DMS 273 (cell line): ENCODE results near the gene TMCC2.
A peak's percentile ranks its signal among the peaks of the same experiment; 100 is the strongest.
"Not testable (repeated sequence)": the region's sequence is repeated elsewhere in the genome, so short reads cannot be mapped to it uniquely, and the experiment has no call there.

Source experiments
- DNase-seq: peaks from one replicate; lab custom pipeline; 2025; ENCODE audit not compliant: unreplicated experiment; lab: John Stamatoyannopoulos, UW

The TMCC2 gene

DNA sequence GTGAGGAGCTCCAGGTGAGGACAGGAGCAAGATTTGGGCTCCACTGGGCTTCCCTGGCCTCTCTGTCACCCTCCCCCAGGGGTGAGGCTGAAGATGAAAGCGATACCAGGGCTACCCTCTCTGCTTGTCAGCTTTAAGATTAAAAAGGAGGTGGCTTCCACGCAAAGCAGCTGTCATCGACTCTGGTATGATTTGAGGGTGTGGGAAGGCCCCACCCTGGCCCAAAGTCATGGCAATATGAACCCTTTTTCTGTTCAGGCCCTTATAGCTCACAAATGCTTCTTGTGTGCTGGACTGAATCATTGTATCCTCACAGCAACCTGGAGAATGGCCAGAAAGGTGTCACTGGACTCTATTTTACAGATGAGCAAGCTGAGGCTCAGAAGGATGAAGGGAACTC lies 52.2 kb downstream of the TMCC2 start:
- no peak for DNase-seq

DNA sequence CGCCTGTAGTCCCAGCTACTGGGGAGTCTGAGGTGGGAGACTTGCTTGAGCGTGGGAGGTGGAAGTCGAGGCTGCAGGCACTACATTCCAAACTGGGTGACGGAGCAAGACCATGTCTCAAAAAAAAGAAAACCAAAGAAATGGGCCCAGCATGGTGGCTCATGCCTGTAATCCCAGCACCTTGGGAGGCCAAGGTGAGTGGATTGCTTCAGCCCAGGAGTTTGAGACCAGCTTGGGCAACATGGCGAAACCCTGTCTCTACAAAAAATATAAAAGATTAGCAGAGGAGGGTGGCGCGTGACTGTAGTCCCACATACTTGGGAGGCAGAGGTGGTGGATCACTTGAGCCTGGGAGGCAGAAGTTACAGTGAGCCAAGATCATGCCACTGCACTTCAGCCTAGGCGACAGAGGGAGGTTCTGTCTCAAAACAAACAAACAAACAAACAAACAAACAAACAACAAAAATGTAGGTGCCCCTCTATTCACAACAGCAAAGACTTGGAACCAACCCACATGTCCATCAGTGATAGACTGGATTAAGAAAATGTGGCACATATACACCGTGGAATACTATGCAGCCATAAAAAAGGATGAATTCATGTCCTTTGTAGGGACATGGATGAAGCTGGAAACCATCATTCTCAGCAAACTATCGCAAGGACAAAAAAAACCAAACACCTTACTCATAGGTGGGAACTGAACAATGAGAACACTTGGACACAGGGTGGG lies 53.1 kb downstream of the TMCC2 start:
- not testable (repeated sequence) for DNase-seq

DNA sequence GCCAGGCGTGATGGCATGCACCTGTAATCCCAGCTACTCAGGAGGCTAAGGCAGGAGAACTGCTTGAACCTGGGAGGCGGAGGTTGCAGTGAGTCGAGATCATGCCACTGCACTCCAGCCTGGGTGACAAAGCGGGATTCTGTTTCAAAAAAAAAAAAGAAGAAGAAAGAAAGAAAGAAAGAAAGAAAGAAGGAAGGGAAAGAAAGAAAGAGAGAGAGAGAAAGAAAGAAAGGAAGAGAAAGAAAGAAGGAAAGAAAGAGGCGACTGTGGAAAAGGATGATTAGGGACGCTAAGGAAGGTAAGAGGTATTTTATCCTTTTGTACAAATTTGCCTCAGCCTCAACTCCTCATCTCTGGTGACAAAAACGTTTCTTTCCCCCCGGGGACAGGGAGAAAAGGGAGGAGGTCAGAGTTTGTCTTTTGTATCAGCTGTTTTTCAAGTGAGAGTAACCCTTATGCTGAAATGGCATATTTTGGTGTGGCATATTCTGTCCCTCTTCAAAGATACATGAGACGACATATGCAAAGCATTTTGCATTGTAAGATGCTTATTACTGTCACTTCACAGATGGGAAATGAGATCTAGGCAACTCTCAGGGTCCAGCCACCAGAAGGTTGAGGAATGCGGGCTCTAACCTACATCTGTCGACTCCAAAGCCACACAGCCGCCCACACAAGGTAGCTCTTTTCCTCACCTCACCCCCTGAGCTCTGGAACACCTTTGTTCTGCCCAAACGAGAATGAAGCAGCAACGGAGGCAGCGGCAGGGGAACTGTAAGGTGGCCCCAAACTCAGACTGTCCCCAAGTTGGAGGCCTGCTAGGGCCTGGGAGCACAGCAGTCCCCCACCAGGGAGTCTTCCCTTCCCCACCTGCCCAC lies 55.8 kb downstream of the TMCC2 start:
- DNase-seq, result peak; percentile 37

DNA sequence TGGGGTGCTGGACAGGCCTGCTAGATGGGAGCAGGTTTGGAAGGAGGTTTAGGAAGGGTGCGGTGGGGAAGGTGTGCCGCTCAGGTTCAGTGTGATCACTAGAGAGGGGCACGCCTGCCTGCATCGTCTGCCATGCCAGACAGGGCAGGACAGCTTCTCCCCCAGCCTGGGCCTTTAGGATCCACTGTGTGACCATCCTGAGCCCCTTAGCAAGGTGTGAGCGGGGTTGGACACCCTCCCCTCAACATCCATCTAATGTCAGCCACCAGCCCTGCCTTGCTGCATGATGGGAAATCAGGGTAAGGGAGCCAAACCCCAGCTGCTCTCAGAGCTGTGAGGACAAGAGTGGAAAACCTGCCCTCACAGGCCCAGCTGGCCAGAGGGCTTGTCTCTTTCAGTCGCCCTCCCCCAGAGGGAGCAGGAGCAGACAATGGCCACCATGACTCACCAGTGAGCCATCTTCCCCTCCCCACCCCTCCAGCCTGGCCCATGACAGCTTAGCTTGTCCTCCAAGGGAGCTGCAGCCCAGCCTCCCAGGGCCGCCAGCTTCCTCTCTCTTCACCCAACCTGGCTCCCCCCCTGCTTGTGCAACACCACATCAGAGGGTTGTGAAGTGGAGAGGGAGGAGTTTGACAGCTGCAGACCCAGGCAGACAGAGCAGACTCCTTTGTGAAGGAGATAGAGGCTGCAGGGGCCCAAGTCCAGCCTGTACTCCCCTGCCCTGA lies 56.8 kb downstream of the TMCC2 start:
- peak; percentile 78 for DNase-seq

DNA sequence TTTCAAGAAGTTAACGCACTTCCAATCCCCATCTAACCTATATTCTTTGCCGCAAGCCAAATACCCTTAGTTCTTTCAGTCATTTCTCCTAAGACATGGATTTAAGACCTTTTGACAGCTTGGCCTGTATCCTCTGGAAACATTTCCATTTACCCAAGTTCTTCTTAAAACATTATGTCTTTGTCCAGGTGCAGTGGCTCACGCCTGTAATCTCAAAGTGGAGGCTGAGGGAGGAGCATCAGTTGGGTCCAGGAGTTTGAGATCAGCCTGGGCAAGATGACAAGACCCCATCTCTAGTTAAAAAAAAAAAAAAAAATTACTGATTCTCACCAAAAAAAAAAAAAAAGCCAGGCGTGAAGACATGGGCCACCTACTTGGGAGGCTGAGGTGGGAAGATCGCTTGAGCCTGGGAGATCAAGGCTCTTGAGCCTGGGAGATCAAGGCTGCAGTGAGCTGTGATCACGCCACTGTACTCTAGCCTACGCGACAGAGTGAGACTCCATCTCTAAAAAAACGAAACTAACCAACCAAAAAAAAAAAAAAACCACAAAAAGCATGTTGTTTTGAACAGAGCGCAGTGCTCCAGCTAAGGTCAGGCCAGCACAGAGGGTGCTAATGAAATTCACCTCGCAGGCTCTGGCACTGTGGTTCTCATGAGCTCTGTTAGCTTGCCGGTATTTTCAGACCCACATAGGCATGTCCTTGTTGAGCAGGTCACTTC lies 57.8 kb downstream of the TMCC2 start:
- DNase-seq, result no peak

DNA sequence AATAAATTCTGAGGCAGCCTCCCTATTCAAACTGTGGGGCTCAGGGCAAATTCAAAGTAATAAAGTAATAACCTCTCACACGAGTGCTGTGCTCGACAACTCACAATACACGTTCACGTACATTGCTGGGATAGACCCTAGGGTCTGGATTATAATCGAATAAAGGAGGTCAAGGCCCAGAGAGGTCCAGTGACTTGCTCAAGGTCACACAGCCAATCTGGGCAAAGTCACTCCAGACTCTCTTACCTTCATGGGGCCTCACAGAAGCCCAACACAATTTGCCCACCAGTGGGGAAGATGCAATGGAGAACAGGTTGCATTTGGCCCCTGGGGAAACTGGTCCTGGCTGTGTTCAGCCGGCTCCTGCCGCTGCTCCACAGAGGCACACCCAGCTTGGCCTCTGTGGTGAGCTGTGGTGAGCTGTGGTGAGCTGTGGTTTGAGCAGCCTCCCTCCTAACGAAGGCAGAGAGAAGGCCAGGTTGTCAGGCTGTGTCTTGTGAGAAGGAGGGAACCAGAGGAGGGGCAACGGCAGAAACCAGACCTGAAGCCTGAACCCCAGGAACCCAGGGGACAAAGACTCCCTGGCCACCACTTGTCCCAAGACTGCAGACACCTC lies 58.7 kb downstream of the TMCC2 start:
- DNase-seq, result no peak

DNA sequence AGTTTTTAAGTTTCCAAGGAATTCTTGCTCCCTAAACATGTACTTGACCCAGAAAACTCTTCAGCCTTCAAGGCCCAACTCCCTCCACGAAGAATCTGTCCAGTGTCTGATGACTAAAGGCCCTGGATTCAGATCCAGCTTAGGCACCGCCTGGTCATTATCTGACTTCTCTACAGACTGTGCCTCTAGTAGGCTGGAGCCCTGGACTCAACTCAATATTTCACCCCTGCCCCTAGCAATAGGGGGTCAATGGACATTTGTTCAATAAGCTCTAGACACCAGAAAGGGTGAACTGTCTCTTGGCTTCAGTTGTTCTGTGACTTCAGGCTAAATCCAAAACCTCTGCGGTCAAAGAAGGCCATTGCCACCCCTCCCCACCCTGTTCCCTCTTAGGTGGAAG lies 59.3 kb downstream of the TMCC2 start:
- DNase-seq, result no peak

DNA sequence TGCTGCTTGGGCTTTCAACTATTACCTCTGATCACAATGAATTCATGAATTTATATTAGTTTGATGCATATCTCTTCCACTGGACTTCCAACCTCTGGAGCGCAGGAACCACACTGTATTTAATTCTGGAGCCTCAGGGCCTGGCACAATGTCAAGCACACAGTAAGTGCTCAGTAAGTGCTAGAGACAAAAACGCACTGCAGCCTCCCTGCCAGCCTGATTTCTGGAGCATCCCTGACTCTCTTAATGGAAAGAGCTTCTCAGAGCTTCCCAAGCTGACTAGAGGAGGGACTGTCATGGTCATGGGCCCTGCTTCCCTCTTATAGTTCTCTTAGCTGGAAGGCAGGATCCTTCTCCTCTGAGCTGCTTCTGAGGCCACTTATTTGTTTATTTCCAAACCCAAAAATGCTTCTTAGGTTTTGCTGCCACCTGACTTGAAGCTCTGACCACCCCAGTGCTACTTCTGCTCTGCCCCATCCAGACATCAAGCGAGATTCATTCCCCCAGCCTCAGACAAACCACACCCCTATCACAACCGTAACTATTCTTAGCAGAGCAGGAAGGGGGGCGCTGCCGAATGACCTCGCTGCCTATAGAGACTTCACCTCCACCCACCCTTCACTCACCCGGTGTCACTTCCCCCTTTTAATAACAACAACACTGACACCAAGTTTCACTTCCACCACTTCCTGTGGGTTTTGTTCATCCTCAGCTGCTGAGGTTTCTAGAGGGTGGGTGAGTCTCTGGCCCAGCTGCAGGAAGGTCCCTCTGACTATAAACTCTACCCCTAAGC lies 60.2 kb downstream of the TMCC2 start:
- no peak for DNase-seq

DNA sequence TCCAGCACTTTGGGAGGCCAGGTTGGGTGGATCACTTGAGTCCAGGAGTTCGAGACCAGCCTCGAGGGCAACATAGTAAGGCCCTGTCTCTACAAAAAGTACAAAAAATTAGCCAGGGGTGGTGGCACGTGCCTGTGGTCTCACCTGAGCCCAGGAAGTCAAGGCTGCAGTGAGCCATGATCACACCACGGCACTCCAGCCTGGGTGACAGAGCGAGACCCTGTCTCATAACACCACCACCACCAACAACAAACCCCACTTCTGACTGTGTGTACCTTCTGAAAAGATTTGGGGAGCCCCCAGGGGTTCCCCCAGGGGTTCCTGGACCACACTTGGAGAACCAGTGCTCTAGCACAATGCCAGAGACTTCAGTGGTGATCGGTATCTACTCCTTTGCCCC lies 63.9 kb downstream of the TMCC2 start:
- DNase-seq, result no peak

DNA sequence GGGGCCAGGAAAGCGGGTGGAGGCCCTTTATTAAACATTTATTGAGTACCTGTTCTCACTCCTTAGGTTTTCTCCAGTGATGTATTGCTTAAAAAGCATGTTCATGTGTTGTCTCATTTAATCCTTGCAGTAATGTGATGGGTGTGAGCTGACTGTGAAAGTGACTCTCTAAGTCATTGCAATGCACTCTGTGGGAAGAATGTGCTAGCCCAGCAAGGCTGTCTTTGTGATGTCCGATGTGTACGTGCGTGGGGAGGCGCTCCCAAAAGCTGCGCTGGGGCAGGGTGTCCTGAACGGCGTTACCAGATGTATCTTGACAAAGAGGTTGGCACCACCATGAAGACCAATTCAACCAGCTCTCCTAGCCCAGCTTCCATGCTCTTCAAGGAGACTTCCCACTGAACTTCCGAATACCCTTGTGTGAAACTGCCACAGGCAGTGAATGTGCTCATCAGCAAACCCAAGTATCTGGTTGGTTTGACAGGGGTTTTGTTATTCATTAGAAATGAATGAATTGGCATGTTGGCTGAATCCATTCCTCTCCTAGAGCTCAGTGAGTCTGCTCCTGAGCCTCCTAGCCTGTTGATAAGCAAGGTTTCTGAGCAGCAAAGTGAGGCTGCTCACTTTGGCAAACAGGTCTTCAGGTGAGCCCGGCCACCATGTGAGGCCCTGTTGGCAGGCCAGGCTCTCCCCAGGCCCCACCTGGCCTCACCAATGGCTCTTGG lies 65.8 kb downstream of the TMCC2 start:
- no peak for DNase-seq

DNA sequence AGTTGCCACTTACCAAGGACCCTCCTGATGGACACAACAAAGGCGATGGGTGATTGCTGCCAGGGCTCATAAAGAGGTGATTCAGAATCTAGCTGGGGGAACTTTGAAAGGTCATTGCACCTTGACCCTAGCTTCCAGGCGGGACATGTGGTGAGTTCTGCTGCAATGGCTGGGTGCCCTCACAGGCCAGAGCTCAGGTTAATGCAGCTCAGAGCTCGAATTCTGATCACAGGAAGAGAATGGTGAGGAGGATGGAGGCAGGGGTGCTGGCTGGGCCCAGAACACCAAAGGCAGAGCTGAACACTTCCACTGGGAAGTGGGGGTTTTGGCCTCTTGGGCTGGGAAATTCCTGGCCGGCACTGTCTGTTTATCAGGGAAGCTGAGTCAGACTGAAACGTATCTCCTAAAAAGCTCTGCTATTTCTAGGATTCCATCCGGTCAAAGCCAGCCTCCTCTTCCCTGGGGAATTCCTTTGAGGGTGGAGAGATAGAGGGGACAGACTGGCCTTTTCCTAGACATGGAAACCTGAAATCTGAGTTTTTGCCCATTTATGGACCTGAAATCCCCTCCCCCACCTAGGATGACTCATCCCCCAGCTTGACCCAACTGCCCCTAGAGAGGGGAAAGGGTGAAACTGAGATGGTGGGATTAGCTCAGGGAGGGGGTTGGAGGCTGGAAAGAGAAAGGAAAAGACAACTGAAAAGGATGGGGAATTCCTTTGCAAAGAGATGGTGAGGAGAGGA lies 66.6 kb downstream of the TMCC2 start:
- no peak for DNase-seq

DNA sequence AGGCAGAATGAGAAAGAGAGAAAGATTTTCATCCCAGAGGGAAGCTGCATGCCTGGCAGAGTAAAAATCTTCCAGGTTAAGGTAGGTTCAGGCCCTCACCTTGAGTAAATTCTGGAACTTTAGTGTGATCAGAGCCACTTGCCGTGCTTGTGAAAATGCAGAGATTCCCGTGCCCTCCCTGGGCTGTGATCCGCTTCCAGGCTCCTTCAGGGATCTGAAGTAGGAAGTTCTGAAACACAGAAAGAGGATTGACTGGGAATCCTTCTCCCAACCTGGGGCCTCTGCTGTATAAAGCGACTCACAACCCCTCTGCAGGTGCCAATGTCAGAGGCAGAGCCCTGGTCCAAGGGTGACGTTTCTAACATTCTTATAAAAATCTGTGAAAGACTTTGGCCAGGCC lies 67.2 kb downstream of the TMCC2 start:
- DNase-seq, result no peak

DNA sequence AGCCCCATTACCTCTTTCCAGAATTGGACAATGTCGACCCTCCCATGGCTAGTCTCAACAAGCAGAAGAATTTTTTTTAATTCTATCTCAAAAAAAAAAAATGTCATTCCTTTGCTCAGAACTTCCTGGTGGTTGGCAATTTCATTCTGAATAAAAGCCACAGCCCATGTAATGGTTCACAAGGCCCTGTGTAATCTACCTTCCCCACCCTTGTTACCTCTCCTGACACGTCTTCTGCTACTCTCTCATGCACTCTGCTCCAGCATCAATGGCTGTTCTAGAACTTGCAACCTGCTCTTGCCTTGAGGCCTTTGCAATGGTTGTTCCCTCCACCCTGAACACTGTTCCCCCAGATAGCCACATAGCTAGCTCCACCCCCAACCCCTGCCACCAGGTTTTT lies 68.4 kb downstream of the TMCC2 start:
- DNase-seq, result no peak

DNA sequence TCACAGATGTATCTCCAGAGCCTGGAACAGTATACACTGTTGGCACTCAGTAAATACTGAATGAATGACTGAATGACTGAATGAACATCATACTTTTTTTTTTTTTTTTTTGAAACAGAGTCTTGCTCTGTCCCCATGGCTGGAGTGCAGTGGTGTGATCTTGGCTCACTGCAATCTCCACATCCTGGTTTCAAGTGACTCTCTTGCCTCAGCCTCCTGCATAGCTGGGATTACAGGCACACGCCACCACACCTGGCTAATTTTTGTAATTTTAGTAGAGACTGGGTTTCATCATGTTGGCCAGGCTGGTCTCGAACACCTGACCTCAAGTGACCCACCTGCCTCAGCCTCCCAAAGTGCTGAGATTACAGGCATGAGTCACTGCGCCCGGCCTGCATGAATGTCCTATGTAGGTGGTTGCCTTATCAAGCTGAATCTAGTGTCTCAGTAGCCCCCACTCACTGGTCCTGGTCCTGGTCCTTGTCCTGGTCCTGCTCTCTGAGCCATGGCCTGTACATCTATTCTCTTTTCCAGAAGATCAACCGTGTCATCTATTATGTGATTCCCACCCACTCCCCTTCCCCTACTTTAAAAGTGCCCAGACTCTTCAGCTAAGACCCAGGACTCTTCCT lies 69.9 kb downstream of the TMCC2 start:
- DNase-seq, result not testable (repeated sequence)

DNA sequence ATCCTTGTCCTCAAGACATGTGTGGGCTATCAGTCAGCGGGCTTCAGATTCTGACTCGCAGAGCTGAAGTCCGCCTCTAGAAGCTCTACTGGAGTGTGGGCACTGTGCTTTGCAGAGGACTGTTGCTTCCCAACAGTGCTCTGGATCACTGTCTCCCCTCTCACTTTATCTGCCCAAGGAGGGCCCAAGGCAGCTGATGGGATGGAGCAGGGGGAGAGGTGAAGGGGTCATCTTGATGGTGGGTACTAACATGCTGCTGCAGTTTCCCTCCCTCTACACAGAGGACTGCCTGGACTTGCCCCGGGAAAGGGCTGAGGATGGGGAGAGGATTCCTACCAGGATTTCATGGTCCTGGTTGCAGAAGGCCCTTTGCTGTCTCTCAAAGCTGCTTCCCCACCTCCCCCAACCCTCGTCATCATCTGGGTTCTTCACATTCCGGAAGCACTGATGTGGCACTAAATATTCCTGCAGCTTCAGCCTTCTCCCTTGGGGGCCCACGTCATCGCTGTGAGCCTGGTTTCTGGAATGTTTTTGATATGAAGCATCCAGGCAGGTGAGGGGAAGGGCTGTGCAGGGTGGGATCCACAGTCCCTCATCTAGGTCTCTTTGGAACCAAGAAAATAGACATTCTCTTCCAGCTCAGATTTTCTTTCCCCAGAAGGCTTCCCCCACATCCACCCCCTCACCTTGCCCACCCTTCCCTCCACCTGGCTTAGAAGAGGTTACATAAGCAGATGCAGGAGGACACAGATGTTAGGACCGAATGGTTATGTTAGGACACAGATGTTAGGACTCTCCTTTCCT lies 70.6 kb downstream of the TMCC2 start:
- peak; percentile 67 for DNase-seq

DNA sequence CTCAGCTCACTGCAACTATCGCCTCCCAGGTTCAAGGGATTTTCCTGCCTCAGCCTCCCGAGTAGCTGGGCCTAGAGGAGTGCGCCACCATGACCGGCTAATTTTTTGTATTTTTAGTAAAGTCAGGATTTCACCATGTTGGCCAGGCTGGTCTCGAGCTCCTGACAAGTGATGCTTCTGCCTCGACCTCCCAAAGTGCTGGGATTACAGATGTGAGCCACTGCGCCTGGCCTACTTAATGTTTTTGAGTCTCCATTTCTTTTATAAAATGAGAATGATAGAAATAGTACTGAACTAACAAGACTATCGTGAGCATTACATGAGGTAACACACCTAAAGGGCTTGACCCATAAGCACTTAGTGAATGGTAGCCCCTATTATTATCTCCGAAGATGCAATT lies 72.4 kb downstream of the TMCC2 start:
- DNase-seq, result no peak

DNA sequence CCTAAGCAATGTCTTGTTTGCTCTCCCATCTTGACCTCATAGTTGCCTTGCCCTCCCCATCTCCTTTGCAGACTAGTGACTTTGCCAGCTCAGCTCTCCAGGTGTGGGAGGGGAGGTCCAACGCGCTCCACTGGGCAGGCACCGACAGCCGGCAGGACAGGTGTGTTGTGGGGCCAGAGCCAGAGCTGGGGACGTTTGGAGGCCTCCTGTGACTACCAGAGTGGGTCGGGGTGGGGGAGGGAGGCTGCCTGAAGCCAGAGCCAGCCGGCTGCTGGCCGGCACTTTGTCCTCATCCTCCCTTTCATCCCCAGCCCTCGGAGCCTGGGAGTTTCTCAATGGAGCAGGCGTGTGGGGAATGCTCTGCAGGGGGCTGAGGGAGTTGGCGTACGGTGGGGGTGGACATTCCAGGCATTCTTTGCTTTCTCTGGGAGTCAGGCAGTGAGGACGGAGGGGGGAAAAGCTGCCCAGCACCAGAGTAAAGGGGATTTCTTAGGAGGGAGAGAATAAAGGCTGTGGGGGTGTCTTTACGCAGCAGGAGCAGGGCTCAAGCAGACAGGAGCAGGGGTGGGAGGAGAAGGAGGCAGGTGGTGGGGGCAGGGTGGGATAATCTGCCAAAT lies 73.6 kb downstream of the TMCC2 start:
- DNase-seq, result peak; percentile 29
